GM12873 (cell line): ENCODE data around the gene PBX4.

Experiments used
- CTCF ChIP-seq: IDR thresholded peaks from 2 replicates; pipeline ENCODE4 v1.5.1; 2012; ENCODE audit warnings: low read depth, mild to moderate bottlenecking, moderate library complexity, low read length, control low read depth; ENCODE audit not compliant: insufficient read depth; ENCODE audit errors: missing control alignments

PBX4 gene, protein sequence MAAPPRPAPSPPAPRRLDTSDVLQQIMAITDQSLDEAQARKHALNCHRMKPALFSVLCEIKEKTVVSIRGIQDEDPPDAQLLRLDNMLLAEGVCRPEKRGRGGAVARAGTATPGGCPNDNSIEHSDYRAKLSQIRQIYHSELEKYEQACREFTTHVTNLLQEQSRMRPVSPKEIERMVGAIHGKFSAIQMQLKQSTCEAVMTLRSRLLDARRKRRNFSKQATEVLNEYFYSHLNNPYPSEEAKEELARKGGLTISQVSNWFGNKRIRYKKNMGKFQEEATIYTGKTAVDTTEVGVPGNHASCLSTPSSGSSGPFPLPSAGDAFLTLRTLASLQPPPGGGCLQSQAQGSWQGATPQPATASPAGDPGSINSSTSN

DNA sequence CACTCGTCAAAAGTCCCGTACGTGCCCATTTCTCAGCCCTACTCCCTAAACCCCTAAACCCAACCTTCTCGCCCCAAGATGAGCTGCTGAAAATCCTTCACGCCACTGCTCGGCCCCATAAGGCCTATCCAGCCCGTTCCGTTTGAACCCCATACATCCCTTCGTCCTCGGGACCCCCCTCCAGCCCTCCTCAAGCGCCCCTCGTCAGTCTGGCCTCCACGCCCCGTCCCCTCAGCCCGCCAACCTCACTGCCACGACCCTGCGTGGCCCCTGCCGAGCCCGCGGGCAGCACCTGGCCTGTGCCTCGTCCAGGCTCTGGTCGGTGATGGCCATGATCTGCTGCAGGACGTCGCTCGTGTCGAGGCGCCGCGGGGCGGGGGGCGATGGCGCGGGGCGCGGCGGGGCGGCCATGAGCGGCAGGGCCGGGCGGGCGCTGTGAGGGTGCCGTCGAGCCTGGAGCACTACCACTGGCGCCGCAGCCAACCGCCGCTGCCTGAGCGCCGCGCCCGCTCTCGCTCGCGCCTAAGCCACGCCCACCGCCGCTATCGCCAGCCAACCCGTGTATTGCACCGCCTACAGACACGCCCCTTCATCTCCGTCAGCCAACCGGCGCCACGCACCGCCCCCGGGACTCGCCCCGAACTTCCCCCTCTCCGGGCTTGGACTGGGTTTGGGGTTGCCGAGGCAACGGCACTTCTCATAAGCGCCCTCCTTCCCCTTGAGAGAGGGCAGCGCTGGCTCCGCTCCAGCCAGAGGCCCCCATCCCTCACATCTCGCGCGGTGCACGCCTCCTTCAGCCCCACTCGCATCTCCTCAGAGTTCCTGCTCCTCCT is at the start of gene PBX4:
TSS of gene PBX4 (minus strand) at position 469 of the 833 bp plus-strand sequence. CDS start at position 411, 58 bp downstream.
- TF ChIP-seq CTCF: no peak

GRCh38 chr19:19663256-19664120 is 45.0 kb upstream of the PBX4 start, which contains the start of gene ATP13A1:
TSS of gene ATP13A1 (minus strand) at chr19:19663676. CDS start at chr19:19663666, 10 bp downstream.
- peak; percentile 34 for TF ChIP-seq CTCF

- no peak for TF ChIP-seq CTCF
Measured at GRCh38 chr19:19662871-19663255, 44.4 kb upstream of the PBX4 start.

DNA sequence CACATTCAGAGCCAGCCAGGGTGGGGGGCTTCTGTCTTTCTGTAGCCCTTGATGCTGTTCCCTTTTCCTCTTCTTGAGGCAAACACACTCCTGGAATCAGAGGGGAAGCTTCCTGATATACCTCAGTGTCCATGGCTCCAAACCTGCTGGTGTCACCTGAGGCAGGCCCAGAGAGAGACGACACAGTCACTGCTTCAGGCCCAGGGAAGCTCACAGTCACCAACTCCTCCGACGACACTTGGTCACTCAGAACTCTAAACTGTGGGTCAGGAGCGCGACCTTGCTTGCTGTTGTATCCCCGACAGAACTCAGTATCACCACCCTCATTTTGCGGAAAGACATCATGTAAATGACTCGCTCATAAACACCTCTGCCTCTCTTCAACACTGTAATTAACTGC is 43.9 kb upstream of the PBX4 start:
- TF ChIP-seq CTCF: no peak

GRCh38 chr19:19661675-19662251 is 43.3 kb upstream of the PBX4 start:
- no peak for TF ChIP-seq CTCF

DNA sequence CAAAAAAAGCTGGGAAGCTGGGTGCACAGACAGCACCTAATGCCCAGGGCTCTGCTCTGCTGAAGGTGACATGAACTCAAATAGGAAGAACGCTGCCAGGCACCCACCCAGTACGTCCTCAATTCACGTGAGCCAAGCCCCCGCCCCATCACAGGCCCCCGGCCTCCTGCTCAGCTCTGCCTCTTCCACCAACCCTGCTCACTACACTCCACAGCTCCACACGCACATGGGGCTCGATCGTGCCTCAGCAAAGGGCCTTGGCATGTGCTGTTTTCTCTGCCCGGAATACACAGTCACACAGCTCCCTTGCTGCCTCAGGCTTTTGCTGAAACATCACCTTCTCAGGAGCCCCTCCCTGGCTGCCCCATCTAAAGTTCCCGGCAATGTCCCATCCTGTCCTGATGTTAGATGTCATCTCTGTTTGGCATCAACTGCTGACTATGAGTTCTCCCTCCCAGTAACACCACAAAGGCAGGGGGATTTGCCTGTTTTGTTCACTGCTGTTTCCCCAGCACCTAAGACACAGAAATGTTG is 42.7 kb upstream of the PBX4 start:
- TF ChIP-seq CTCF: no peak
